NCI-H146 treated with DMSO at 0.1 percent for 48 hours (cell line): Measurements from ENCODE around the gene DNAJC21.
"Not testable (repeated sequence)": the region's sequence is repeated elsewhere in the genome, so short reads cannot be mapped to it uniquely, and the experiment has no call there.

Experiments
- DNase-seq: peaks from one replicate; lab custom pipeline; 2025; ENCODE audit not compliant: unreplicated experiment; lab: John Stamatoyannopoulos, UW

Gene DNAJC21

GRCh38 chr5:34923256-34923655 lies 6.1 kb upstream of the DNAJC21 start:
- DNase-seq = not testable (repeated sequence)

GRCh38 chr5:34923694-34924461 lies 5.5 kb upstream of the DNAJC21 start:
- no peak for DNase-seq

- no peak for DNase-seq
Measured at GRCh38 chr5:34924462-34924765, 4.9 kb upstream of the DNAJC21 start.

- no peak for DNase-seq
Measured at GRCh38 chr5:34926318-34926888, 3.0 kb upstream of the DNAJC21 start.

GRCh38 chr5:34927785-34928184 lies 1.6 kb upstream of the DNAJC21 start:
- DNase-seq = no peak

- no peak for DNase-seq
Measured at GRCh38 chr5:34928267-34928666, 1.1 kb upstream of the DNAJC21 start.

- peak; percentile 49 for DNase-seq
Measured at GRCh38 chr5:34929720-34930461, 532 bp downstream of the DNAJC21 start.

- DNase-seq = no peak
Measured at GRCh38 chr5:34930462-34930844, 1.1 kb downstream of the DNAJC21 start.

- DNase-seq = no peak
Measured at GRCh38 chr5:34930870-34931269, 1.5 kb downstream of the DNAJC21 start.

- no peak for DNase-seq
Measured at GRCh38 chr5:34932947-34933346, 3.6 kb downstream of the DNAJC21 start.

GRCh38 chr5:34941936-34942335 lies 12.6 kb downstream of the DNAJC21 start:
- DNase-seq = no peak

GRCh38 chr5:34944044-34944443 lies 14.7 kb downstream of the DNAJC21 start:
- DNase-seq = no peak

GRCh38 chr5:34944460-34945047 lies 15.2 kb downstream of the DNAJC21 start:
- DNase-seq = no peak

GRCh38 chr5:34957321-34957720 lies 28.0 kb downstream of the DNAJC21 start:
- DNase-seq = no peak

- no peak for DNase-seq
Measured at GRCh38 chr5:34957857-34958690, 28.7 kb downstream of the DNAJC21 start.

GRCh38 chr5:34959323-34959722 lies 30.0 kb downstream of the DNAJC21 start:
- DNase-seq = no peak

- no peak for DNase-seq
Measured at GRCh38 chr5:34967540-34967939, 38.2 kb downstream of the DNAJC21 start.

- DNase-seq = no peak
Measured at GRCh38 chr5:34968258-34968657, 38.9 kb downstream of the DNAJC21 start.

GRCh38 chr5:34970552-34970951 lies 41.2 kb downstream of the DNAJC21 start:
- no peak for DNase-seq

GRCh38 chr5:34971655-34972054 lies 42.3 kb downstream of the DNAJC21 start:
- not testable (repeated sequence) for DNase-seq

GRCh38 chr5:34976347-34976746 lies 47.0 kb downstream of the DNAJC21 start:
- DNase-seq = no peak
